HepG2 (cell line): Measurements from ENCODE around the gene CCDC196. TPM values are rescaled to one million over a fixed set of nuclear protein-coding genes. Genes with fewer than 3 reads are reported as not detected.

Source experiments
- ATAC-seq: fragments of 200-7000 bp; cut with Tn5 transposase; 3 replicates; pipeline ENCODE4 v1.9.1; 2020; ENCODE audit warnings: mild to moderate bottlenecking, moderate library complexity
- BruUV-seq: library from RNA; stranded (reverse); fragments of 400-500 nt; replicated peaks from 2 replicates; lab custom pipeline; 2021; lab: Mats Ljungman, UMichigan
- CTCF ChIA-PET: fragments of 300-600 bp; formaldehyde crosslinking; extraction: SDS; loops from one replicate; lab custom pipeline; 2021; ENCODE audit warnings: low total read pairs, inconsistent platforms, low intra/inter-chr PET ratio; lab: Yijun Ruan, JAX
- POLR2A ChIA-PET: fragments of 350-600 bp; sonication (Branson Sonifier 250); formaldehyde crosslinking; loops from one replicate; lab custom pipeline; 2020; ENCODE audit warnings: antibody characterized with exemption, inconsistent platforms; lab: Yijun Ruan, JAX
- DNase-seq: peaks from one replicate; pipeline ENCODE4 v3.0.0-alpha.2; 2015; ENCODE audit warnings: low spot score
- FAIRE-seq: peaks from 3 replicates; lab custom pipeline; 2011; peaks lifted over from hg19 to GRCh38; lab: Jason Lieb, UNC
- H2AFZ ChIP-seq: one replicate; pipeline ENCODE4 v1.6.1; 2011; ENCODE audit warnings: low read length, inconsistent platforms
- H3K27ac ChIP-seq: fragments of 300-600 bp; 3 replicates; pipeline ENCODE4 v1.8.0; 2011; ENCODE audit warnings: mixed run types, mild to moderate bottlenecking, mixed read lengths, low read length, inconsistent platforms; ENCODE audit not compliant: insufficient read depth; ENCODE audit errors: extremely low read length
- H3K27me3 ChIP-seq, 2 experiments: fragments of 200-600 bp in 1 of 2; 2 replicates in 1 of 2; 3 replicates in 1 of 2; pipeline versions ENCODE4 v1.6.0 to v1.8.0; 2011; ENCODE audit warnings: low read length in 2 of 2, mild to moderate bottlenecking in 2 of 2, moderate library complexity in 2 of 2, inconsistent platforms in 1 of 2; ENCODE audit not compliant: insufficient read depth in 2 of 2, control insufficient read depth in 1 of 2
- H3K36me3 ChIP-seq, 2 experiments: fragments of 200-600 bp in 1 of 2; replicated peaks in 1 of 2; 2 replicates in 1 of 2; 3 replicates in 1 of 2; pipeline versions ENCODE4 v1.5.1 to v1.8.0; 2011; ENCODE audit warnings: low read length in 2 of 2, inconsistent platforms in 1 of 2; ENCODE audit not compliant: insufficient read depth in 2 of 2, control insufficient read depth in 1 of 2
- H3K4me1 ChIP-seq: 2 replicates; pipeline ENCODE4 v1.5.1; 2012; ENCODE audit warnings: low read length, inconsistent platforms; ENCODE audit not compliant: insufficient read depth
- H3K4me2 ChIP-seq: 2 replicates; pipeline ENCODE4 v1.6.0; 2011; ENCODE audit warnings: low read depth, low read length, inconsistent platforms
- H3K4me3 ChIP-seq, 3 experiments: fragments of 200-600 bp in 1 of 3; sonication (generic), shearing (Covaris generic) in 1 of 3; replicated peaks in 1 of 3; 2 replicates each; pipeline ENCODE4 v1.5.1; 2011 to 2016; ENCODE audit warnings: low read length in 3 of 3, inconsistent platforms in 2 of 3, low read depth in 2 of 3, mild to moderate bottlenecking in 2 of 3, control low read depth in 1 of 3, mixed read lengths in 1 of 3; ENCODE audit not compliant: insufficient read depth in 1 of 3
- H3K79me2 ChIP-seq: one replicate; pipeline ENCODE4 v1.6.1; 2011; ENCODE audit warnings: low read length, inconsistent platforms; ENCODE audit not compliant: insufficient read depth
- H3K9ac ChIP-seq: 2 replicates; pipeline ENCODE4 v1.6.0; 2011; ENCODE audit warnings: mild to moderate bottlenecking, low read depth, low read length, inconsistent platforms; ENCODE audit not compliant: insufficient read depth
- H3K9me3 ChIP-seq: 2 replicates; pipeline ENCODE4 v1.5.1; 2012; ENCODE audit warnings: mild to moderate bottlenecking, low read length
- H4K20me1 ChIP-seq: 2 replicates; pipeline ENCODE4 v1.6.0; 2011; ENCODE audit warnings: inconsistent platforms, mild to moderate bottlenecking, low read length, moderate library complexity; ENCODE audit not compliant: insufficient read depth
- HES4 ChIP-seq: sonication (generic); formaldehyde crosslinking; IDR thresholded peaks from 2 replicates; pipeline ENCODE4 v1.9.0; 2021; ENCODE audit warnings: mild to moderate bottlenecking, missing genetic modification reagents, borderline replicate concordance
- HMG20A ChIP-seq: IDR thresholded peaks from 2 replicates; pipeline ENCODE4 v1.6.1; 2016; ENCODE audit warnings: borderline replicate concordance
- JUN ChIP-seq: sonication (generic); formaldehyde crosslinking; IDR thresholded peaks from 2 replicates; pipeline ENCODE4 v1.4.0; 2020; ENCODE audit warnings: mild to moderate bottlenecking, missing genetic modification reagents
- RFX5 ChIP-seq: IDR thresholded peaks from 2 replicates; pipeline ENCODE4 v1.6.1; 2011; ENCODE audit warnings: low read depth, low read length, improper control_type of control experiment
- RXRA ChIP-seq: sonication (generic); formaldehyde crosslinking; IDR thresholded peaks from 2 replicates; pipeline ENCODE4 v1.5.1; 2020; ENCODE audit warnings: missing genetic modification reagents
- SRSF4 ChIP-seq: fragments of 200-400 bp; formaldehyde crosslinking; IDR thresholded peaks from one replicate; pipeline ENCODE4 v1.6.1; 2018; ENCODE audit warnings: mild to moderate bottlenecking, low read depth, low read length, moderate library complexity; ENCODE audit not compliant: poor library complexity, severe bottlenecking
- XRCC5 ChIP-seq: fragments of 200-400 bp; formaldehyde crosslinking; optimal IDR thresholded peaks from 2 replicates; pipeline ENCODE3; 2017; ENCODE audit warnings: mild to moderate bottlenecking, low read length
- ZNF556 ChIP-seq: sonication (generic); formaldehyde crosslinking; IDR thresholded peaks from 2 replicates; pipeline ENCODE4 v1.4.0; 2020; ENCODE audit warnings: mild to moderate bottlenecking, missing genetic modification reagents, borderline replicate concordance
- ZNF646 ChIP-seq: sonication (generic); formaldehyde crosslinking; IDR thresholded peaks from 2 replicates; pipeline ENCODE4 v1.9.0; 2021; ENCODE audit warnings: mild to moderate bottlenecking, missing genetic modification reagents
- ZNF674 ChIP-seq: sonication (generic); formaldehyde crosslinking; IDR thresholded peaks from 2 replicates; pipeline ENCODE4 v1.5.0; 2020; ENCODE audit warnings: low read depth, mild to moderate bottlenecking, missing genetic modification reagents
- ZNF710 ChIP-seq: sonication (generic); formaldehyde crosslinking; IDR thresholded peaks from 2 replicates; pipeline ENCODE4 v1.5.0; 2020; ENCODE audit warnings: mild to moderate bottlenecking, missing genetic modification reagents, borderline replicate concordance
- ZNF749 ChIP-seq: sonication (generic); formaldehyde crosslinking; IDR thresholded peaks from 2 replicates; pipeline ENCODE4 v1.8.0; 2022; ENCODE audit warnings: mild to moderate bottlenecking, missing genetic modification reagents, moderate library complexity, borderline replicate concordance
- ZSCAN25 ChIP-seq: sonication (generic); formaldehyde crosslinking; IDR thresholded peaks from 2 replicates; pipeline ENCODE4 v1.8.0; 2022; ENCODE audit warnings: mild to moderate bottlenecking, missing genetic modification reagents
- WGBS: methylation state at CpG from one replicate; pipeline ENCODE4 v1.1.6; 2017; ENCODE audit warnings: low lambda C conversion rate; 5-methylcytosine and 5-hydroxymethylcytosine counted together
- in situ Hi-C: cut with HindIII; loops from 2 replicates; pipeline ENCODE4 v1.10.0; 2017; ENCODE audit warnings: low pct_unique_long_range_greater_than_20kb; ENCODE audit not compliant: extremely low pct_ligation_motif_present
- intact Hi-C: fragments of 100-400 bp; cut with micrococcal nuclease; formaldehyde crosslinking; loops from one replicate; pipeline ENCODE4 v1.10.0; 2022; ENCODE audit not compliant: unreplicated experiment
- polyA plus RNA-seq, 8 experiments: library from polyadenylated mRNA; depleted of rRNA in 3 of 8; stranded (reverse) in 7 of 8; unstranded in 1 of 8; fragments of >200 nt; fragmentation: Illumina TruSeq in 4 of 8; extraction: Trizol in 4 of 8; gene quantifications; 2 replicates each; pipeline versions ENCODE4 v1.2.1 to v1.2.3, GENCODE V29; 2011 to 2016; ENCODE audit warnings: low read depth in 4 of 8, missing spikeins in 1 of 8, mixed read lengths in 1 of 8; ENCODE audit not compliant: insufficient read depth in 1 of 8
- total RNA-seq, 5 experiments: library from RNA; depleted of rRNA; stranded (reverse); fragments of >200 nt; fragmentation: Illumina TruSeq; extraction: Trizol; gene quantifications; 2 replicates each; pipeline ENCODE4 v1.2.3, GENCODE V29; 2016; ENCODE audit warnings: low read depth in 1 of 5
- TF ChIP-seq, protein P1 (sequence below): sonication (generic); formaldehyde crosslinking; IDR thresholded peaks from 2 replicates; pipeline ENCODE4 v1.4.0; 2020; ENCODE audit warnings: mild to moderate bottlenecking, missing genetic modification reagents

CCDC196 gene
- total and polyA plus RNA-seq, 2 of the 13 experiments (the other 11 are each of a cell fraction or from before 2014, with no cell fraction given): not detected

DNA sequence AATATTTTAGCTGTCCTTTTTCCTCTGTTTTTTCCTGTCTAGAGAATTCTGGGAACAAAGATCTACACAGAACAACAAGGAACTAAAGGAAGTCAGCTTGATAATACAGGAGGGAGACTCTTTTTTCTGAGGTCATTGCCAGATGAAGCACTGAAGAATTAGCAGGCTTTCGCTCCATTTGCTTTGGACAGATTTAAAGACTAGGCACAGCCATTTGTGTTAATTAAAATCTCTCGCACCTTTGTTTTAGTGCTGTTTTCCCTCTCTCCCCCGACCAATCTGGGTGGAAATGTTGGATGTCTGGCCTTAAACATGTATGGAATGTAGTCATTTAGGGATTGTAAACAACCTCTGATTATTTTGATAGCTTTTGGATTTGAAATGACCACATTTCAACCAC is 12.1 kb downstream of the CCDC196 start:
- H3K4me2 ChIP-seq: no peak overlapping the region
- no TSS peak for BruUV-seq
- ChIA-PET CTCF (no interaction called here), POLR2A (interaction anchor here (3.2 kb wide), 1 partner anchor 9 kb away, joined by 18 read pairs; the partner anchor contains the start of gene GPHN)
- intact Hi-C loops: loop anchor here (5.0 kb wide), 1 partner anchor 639 kb away; no protein-coding TSS in a partner anchor
- H3K27ac ChIP-seq: no peak overlapping the region
- no peak overlapping the region for H2AFZ ChIP-seq
- no peaks in the 10 kb centered on the region for H3K27me3 ChIP-seq
- no peaks in the 10 kb centered on the region for H4K20me1 ChIP-seq
- FAIRE-seq: no peak
- no peaks in the 10 kb centered on the region for H3K79me2 ChIP-seq
- WGBS: 89% methylated on average over 3 of the region's 3 CpGs
- H3K4me3 ChIP-seq: no peak overlapping the region
- TF ChIP-seq ZSCAN25 (CRISPR knock-in tag): no peak
- no peak for TF ChIP-seq RFX5
- TF ChIP-seq, protein P1, sequence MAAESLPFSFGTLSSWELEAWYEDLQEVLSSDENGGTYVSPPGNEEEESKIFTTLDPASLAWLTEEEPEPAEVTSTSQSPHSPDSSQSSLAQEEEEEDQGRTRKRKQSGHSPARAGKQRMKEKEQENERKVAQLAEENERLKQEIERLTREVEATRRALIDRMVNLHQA (CRISPR knock-in tag): no peak
- TF ChIP-seq SRSF4: no peak
- no peak for TF ChIP-seq HMG20A
- no peak for TF ChIP-seq RXRA (CRISPR knock-in tag)
- no peak for TF ChIP-seq ZNF710
- no peak for TF ChIP-seq ZNF749 (CRISPR knock-in tag)
- no peak for TF ChIP-seq ZNF556
- TF ChIP-seq ZNF646: no peak
- no peak for TF ChIP-seq JUN (CRISPR knock-in tag)
- TF ChIP-seq ZNF674: no peak
- no peak for TF ChIP-seq HES4
- no peak for TF ChIP-seq XRCC5
- no peak for DNase-seq
- in situ Hi-C loops: no loop called here
- no peaks in the 10 kb centered on the region for H3K9me3 ChIP-seq
- no peak overlapping the region for H3K9ac ChIP-seq
- no peaks in the 10 kb centered on the region for H3K36me3 ChIP-seq
- ATAC-seq: no peak
- peaks cover 27% of the 10 kb centered on the region for H3K4me1 ChIP-seq
